CD4-positive, alpha-beta T cell treated with Interleukin-10 for 1 hour (primary cell): ENCODE data around the gene CDH5.

Experiments
- DNase-seq: peaks from one replicate; pipeline ENCODE4 v3.0.0-alpha.2; 2020

CDH5 gene

GRCh38 chr16:66354034-66354909, 12.2 kb upstream of the CDH5 start:
- no peak for DNase-seq

GRCh38 chr16:66355526-66355925, 11.0 kb upstream of the CDH5 start:
- DNase-seq: no peak

GRCh38 chr16:66357523-66357928, 9.0 kb upstream of the CDH5 start:
- DNase-seq: peak; percentile 41

- DNase-seq: no peak
Measured at GRCh38 chr16:66358231-66358630, 8.3 kb upstream of the CDH5 start.

GRCh38 chr16:66359012-66359411, 7.5 kb upstream of the CDH5 start:
- DNase-seq: no peak

- DNase-seq: no peak
Measured at GRCh38 chr16:66359811-66360608, 6.5 kb upstream of the CDH5 start.

GRCh38 chr16:66360624-66361324, 5.7 kb upstream of the CDH5 start:
- no peak for DNase-seq

GRCh38 chr16:66361604-66362135, 4.8 kb upstream of the CDH5 start:
- no peak for DNase-seq

- no peak for DNase-seq
Measured at GRCh38 chr16:66363211-66363777, 3.2 kb upstream of the CDH5 start.

- no peak for DNase-seq
Measured at GRCh38 chr16:66364117-66364958, 2.2 kb upstream of the CDH5 start.

- DNase-seq: no peak
Measured at GRCh38 chr16:66364959-66365306, 1.6 kb upstream of the CDH5 start.

GRCh38 chr16:66365651-66366050, 840 bp upstream of the CDH5 start:
- DNase-seq: no peak

- DNase-seq: no peak
Measured at GRCh38 chr16:66367968-66368891, 1.7 kb downstream of the CDH5 start.

GRCh38 chr16:66369055-66369592, 2.6 kb downstream of the CDH5 start:
- no peak for DNase-seq

GRCh38 chr16:66370786-66371684, 4.5 kb downstream of the CDH5 start:
- DNase-seq: no peak

- DNase-seq: no peak
Measured at GRCh38 chr16:66372078-66372897, 5.8 kb downstream of the CDH5 start.

GRCh38 chr16:66372898-66373155, 6.3 kb downstream of the CDH5 start:
- DNase-seq: no peak

- DNase-seq: no peak
Measured at GRCh38 chr16:66373667-66374066, 7.2 kb downstream of the CDH5 start.

- DNase-seq: no peak
Measured at GRCh38 chr16:66374176-66374575, 7.7 kb downstream of the CDH5 start.
